ENCODE results near the gene SLC27A3.

The SLC27A3 gene

DNA sequence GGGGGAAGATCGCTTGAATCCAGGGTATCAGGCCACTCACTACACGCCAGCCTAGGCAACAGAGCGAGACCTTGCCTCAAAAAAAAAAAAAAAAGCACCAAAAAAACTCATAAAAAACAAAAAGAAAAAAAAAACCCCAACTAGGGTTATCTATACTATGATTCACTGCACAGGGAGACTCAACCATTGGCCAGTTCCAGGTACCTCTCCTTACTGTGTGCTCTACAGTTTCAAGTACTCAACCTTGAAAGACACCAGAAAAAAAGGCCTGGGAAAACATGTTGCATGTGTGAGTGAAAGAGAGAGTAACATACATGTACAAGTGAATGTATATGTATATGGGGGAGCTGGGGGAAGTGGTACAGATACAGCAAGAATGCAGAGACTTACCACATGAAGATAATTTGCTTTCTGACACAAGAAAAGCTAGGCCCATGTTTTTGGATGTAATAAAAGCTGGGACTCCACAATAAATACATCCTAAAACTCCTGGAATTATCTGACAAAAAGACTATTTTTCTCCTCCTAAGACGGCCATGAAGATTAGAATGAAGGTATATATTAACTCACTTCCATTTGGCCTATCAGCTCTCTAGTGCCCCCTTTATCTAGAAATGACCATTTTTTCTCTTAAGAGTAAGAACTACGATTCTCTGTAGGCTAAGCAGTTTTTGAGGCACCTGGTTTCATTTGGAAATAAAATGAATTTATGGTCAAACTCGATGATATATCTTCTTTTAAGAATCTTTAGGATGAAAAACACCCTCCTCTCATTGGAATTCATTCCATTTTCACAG is 52.2 kb downstream of the SLC27A3 start:
- no peak for DNase-seq
- intact Hi-C loops (cut with DNase I) = loop anchor here (10.0 kb wide), 1 partner anchor 57 kb away; no protein-coding TSS in a partner anchor

All from posterior cingulate gyrus (tissue), 11 donors.